GM18873 (cell line): ENCODE measurements around the gene ZNF497.
A peak's percentile ranks its signal among the peaks of the same experiment; 100 is the strongest.
"Not testable (repeated sequence)": the region's sequence is repeated elsewhere in the genome, so short reads cannot be mapped to it uniquely, and the experiment has no call there.

Experiments
- ATAC-seq: cut with Tn5 transposase; IDR thresholded peaks from one replicate; pipeline ENCODE4 v1.9.1; 2021; ENCODE audit warnings: mild to moderate bottlenecking, moderate library complexity, moderate number of reproducible peaks; ENCODE audit not compliant: unreplicated experiment, low FRiP score

ZNF497 gene

DNA sequence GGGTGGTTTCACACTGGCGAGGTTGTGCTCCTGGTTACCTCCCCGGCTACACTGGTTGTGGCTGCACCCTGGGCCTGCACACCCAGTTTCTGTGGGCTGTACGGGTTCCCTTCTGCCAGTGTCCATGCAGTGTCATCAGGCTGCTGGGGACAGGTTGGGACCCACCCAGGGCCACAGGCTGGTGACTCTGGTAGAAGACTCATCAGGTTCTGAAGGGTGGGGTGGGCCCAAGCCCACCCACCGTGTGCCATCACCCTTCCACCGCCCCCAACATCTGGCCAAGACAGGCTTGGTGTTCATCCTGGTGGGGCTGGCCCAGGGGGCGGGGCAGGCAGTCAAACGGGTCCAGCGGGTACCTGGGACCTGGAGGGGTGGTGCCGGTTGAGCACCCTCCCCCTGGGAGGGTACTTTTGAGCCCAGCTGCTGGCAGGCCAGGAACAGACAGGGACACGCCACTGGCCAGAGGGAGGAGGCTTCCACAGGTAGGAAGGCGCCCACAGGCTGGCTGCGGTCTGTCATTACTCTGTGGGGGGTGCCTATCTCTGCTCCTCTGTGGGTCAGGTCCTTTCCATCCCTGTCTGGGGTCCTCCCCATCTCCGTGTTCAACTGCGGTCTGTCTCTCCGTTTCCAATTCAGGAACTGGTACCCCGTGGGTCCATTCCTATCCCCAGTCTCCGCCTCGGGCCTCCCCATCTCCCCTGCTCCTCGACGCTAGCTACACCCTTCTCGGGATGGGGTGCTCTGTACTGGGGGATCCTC, 32.8 kb upstream of the ZNF497 start, which contains the start of gene RNF225:
RNF225 (plus strand) TSS at position 437 of the 759 bp plus-strand sequence. CDS start 434 bp downstream, outside the sequence.
- no peak for ATAC-seq

DNA sequence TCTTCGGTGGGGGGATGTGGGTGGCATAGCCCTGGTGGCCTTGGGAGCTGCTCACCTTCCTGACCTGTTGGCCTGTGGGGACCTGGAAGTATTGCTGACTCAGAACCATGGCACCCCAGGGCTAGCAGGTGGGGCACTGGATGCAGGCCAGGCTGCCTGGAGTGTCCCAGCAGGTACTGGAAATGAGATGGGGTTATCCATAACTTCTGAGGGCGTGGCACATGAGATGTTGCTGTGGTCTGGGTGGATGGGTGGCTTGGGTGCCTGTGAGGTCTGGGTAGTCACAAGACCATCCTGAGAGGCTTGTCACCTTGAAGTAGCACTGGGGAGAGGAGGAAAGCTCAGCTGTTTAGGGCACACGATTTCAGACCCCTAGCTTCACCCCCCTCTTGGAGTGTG, 32.3 kb upstream of the ZNF497 start:
- no peak for ATAC-seq

DNA sequence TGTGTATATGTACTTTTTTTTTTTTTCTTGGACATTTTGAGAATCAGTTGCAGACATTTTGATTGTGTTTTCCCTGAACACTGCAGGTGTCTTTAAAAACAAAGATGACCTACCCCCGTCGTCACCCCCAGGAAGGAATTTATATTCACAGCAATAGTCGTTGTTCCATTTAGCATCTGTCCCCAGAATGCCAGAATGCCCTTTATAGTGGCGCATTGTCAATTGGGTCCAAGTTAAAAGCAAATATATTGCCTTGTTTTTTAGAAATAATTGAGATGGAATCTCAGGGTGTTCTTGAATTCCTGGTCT, 31.1 kb upstream of the ZNF497 start:
- no peak for ATAC-seq

DNA sequence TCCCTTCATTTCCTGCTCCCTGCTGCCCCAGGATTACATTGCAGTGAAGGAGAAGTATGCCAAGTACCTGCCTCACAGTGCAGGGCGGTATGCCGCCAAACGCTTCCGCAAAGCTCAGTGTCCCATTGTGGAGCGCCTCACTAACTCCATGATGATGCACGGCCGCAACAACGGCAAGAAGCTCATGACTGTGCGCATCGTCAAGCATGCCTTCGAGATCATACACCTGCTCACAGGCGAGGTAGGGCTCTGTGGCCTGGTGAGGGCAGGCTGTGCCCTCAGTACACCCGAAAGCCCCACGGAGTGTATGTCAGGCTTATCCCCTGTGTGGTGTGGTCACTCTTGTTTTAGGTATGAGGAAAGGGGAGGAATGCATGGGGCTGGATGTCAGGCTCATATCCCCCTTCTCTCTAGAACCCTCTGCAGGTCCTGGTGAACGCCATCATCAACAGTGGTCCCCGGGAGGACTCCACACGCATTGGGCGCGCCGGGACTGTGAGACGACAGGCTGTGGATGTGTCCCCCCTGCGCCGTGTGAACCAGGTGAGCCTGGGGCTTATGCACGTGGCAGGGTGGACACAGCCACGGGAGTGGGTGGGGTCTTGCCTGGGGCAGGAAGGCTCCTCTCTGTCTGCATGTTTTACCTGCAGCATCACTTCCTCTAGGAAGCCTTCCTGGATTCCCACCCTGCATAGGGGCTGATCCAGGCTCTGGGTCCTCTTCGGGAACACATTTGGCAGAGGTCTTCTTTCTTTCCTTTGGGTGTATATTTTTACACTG, 30.6 kb upstream of the ZNF497 start:
- ATAC-seq = no peak

DNA sequence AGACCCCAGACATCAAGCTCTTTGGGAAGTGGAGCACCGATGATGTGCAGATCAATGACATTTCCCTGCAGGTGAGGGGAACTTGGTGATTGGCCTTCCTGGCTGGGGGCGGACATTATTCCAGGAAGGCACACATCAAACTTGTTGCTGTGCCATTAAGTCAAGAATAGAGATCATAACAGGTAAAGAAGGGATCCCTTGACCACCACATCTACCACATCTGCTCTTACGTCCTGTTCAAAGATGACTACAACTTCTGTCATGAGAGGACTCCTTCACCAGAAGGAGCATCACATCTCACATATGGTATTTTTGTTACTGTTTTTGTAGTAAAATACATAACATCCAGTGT, 25.6 kb upstream of the ZNF497 start:
- ATAC-seq = no peak

DNA sequence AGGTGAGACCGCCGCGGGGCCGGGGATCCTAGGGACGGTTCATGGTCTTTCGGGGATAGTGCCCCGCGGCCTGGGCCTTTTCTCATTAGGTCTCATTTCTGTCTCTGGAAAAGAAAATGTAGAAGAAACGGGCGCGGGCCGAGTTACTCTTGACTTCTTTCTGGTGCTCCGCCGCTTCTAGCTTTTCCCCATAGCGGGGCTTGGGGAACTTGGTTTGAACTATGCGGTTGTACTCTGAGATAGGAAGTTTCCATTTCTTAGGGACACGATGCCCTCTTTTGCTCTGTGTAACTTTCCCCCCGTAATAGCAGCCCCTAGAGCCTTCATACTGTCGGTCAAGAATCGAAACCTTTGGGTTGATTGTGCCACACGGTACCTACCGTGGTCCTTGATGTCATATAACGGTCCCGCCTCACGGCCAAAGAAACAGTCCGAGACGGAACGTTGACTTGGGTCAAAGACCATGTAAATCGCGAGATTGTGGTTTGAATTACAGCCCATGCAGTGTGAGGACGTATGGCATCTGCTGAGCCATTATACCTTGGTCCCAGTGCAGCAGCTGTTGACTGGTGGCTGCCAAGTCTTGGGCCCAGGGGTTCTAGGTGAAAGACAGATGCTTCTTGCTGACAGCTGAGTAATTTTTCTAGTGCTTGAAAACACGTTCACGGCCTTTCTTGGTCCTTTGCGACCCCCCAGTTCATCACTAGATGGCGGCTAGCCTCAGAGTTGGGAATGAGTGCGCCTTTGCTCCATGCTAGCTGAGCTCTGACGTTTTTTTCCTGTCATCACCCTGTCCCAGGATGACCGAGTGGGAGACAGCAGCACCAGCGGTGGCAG, 25.0 kb upstream of the ZNF497 start:
- no peak for ATAC-seq

DNA sequence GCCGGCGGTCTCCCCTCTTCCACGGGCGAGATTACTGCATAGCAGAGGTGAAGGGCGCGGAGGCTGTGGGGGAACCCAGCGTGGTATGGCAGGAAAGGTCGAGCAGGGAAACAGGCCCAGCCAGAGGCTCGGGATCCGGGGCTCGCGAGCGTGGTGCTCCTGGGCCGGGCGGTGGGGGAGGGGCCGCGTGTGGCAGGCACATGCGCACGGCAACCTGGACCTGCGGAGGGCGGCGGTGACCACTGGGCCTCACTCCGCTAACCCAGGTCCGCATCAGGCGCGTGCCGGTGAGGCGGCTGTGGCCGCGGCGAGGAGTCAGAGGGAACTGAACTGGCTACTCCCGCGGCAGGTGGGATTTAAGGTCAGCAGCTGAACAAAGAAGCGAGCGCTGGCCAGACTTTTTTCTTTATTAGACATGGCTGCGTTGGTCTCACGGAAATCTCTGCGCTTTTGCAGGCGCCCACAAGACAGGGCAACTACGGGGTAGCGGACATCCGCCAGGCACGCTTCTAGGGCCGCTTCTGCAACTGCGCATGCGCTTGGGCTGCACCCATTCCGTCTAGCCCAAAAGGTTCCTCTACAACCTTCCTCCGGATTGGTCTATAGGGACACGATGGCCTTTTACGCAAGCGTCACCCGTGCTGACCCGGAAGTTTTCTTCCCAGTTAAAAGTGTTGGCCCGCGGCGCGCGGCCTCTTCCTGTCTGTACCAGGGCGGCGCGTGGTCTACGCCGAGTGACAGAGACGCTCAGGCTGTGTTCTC, 24.2 kb upstream of the ZNF497 start, which contains the start of gene RPS5:
RPS5 (plus strand) TSS at position 694 of the 762 bp plus-strand sequence. CDS start 869 bp downstream, outside the sequence.
- ATAC-seq = peak; percentile 77

DNA sequence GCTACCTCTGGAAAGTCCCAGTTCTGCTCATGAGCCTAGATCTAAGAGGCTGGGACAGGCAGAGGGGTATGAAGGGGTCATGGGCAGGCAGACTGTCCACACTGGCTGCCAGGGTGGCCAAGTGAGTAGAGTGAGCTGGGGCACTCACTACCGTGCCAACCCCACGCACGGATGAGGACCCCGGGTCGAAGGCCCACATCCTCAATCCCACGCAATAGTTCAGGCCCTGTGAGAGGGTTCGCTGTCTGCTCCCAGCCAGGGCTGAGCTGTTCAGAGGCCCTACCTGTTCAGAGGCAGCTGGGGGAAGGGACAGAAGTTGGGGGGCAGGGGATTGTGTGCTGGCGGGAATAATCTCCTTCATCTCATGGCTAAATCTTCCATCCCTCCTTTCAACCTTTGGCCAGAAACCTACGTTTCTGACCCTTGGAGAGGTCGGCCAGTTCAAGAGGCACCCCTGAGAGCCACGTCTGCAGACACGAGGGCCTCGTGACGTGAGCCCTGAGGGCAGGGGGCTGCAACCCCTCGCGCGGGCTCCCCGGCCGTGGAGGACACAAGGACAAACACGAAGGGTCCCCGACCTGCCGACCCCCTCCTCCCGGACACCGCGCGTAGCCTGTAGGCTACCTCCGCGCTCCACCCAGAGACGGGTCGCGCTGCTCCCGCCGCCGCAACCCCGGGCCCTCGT, 23.5 kb upstream of the ZNF497 start:
- ATAC-seq = no peak

DNA sequence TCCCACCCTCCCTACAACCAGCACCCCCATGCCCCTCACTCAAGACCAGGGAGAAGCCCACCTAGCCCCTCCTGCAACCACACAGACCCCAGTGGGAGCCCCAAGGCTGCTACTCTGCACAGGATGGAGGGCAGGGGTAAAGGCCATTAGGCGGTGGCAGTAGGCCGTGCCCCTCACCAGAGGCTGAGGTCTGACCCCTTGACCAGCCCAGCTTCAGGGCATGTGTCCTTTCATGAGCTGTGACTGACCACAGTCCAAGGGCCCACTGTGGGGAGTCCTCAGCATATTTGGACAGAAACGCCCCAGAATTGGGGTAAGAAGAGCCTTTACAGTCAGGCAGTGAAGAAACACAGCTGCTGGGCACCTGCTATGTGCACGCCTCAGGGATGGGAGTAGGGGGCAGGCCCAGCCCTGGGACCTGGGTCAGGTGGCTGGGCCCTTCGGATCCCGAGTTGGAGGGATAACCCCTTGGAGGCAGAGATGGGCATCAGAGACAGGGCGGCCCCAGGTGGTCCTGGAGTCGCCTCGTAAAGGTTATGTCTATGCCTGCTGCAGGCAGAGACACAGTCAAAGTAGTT, 22.9 kb upstream of the ZNF497 start:
- no peak for ATAC-seq

DNA sequence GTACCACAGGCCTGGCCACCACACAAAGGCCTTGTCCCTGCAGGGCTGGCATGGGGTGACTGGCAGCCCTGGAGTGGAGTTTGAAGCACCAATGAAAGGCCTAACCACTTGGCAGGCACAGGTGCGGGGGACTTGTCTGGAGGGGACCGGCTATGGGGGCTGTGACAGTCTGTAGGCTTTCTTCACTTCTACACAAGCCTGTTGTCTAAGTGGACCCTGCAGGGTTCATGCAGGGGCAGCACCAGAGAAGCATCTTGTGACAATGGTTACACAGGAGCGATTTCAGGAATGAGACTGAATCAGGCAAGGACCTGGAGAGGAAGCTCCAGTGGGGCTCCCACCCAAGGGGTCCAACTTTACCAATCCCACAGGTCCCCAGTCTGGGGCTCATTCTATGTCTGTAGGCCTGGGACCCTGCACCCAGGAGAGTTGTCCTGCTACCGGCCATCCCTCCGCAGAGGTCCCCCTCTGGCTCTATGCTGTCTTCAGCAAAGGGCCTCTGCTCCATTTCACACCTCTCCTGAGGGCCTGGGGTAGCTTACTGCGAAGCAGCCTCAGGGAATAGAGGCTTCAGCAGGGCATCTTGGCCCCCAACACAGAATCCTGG, 20.5 kb upstream of the ZNF497 start:
- no peak for ATAC-seq

DNA sequence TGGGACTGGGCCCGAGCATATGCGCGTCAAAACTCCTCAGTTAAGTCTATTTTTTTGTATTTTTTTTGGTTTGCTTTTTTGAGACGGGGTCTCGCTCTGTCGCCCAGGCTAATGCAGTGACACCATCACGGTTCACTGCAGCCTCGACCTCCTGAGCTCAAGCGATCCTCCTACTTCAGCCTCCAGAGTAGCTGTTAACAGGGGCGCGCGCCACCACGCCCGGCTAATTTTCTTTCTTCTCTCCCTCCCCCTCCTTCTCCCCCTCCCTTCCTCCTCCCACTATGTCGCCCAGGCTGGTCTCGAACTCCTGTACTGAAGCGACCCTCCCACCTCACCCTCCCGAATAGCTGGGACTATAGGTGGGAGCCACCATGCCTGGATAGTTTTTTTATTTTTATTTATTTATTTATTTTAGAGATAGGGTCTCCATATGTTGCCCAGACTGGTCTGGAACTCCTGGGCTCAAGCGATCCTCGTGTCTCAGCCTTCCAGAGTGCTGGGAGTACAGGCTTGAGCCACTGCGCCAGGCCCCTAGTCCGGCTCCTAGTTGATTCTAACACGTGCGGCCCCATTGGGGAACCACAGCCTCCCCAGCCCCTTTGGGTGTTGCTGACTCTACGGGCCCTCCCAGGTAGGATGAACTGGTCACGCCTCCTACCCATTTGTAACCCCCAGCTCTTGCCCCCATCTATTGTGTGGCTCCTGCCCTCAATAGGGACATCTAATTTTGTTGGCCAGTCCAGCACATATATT, 19.1 kb upstream of the ZNF497 start:
- ATAC-seq = no peak

DNA sequence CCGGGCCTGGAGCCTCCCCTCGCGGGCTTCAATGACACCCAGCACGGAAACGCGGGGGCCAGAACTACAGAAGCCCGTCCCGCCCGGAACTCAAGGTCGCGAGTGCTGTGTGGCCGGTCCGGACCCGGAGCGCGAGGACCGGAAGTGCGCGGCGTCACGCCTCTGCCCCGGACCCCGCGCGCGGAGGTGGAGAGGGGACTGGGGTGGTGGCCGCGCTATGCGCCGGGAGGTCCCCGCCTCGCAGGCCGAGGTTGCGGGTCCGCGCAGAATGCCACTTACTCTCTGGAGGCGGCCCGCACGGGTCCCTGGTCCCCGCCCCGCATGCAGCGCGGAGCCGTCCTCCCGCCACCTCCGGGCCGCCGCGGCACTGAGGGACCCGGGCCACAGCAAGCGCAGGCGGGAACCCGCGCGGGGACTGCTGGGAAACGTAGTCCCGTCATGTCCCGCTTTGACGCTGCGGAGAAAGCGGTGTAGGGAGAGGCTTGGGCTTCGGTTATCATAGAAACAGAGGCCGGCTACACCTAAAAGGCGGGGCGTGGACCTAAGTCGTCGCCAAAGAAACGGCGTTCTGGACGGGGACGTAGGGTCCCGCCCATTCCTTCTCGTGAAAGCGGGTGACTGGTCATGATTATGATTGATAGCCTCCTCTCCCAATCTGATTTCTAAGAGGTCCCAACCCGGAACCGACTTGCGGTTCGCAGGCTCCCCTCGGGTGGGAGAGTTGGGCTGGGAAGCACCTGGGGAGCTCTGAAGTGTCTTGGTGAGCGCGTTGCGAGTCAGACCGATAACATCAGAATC, 18.3 kb upstream of the ZNF497 start, which contains the start of gene ZNF837:
ZNF837 (minus strand) TSS at position 369 of the 798 bp plus-strand sequence. CDS start 11,698 bp downstream, outside the sequence.
- ATAC-seq = peak; percentile 84

DNA sequence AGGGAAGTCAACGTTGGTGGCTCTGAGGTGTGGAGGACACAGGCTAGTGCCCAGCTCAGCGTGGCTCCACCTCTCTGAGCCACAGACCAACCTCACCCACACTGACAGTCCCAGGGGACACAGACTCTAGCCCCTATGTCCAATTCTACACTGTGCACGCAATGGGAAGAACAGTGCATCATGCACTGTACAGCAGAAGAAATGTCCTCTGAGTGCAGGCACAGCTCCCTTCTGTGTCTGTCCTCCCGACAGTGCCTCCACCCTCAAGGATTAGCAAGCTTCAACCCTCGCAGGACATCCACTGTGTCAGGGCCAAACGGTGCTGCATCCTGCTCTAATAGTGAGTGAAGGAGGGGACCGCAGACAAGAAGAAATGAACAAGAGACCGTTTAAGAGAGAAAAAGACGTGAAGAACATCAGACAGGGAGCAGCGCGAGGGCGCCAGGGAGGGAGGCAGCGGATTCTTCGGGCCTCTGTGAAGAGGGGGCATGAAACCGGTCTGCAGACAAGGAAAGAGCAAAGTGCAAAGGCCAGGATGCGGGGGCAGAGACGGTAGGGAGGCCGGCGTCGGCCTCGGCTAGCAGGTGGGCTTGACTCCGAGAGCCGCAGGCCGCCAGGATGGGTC, 17.6 kb upstream of the ZNF497 start:
- ATAC-seq = no peak

DNA sequence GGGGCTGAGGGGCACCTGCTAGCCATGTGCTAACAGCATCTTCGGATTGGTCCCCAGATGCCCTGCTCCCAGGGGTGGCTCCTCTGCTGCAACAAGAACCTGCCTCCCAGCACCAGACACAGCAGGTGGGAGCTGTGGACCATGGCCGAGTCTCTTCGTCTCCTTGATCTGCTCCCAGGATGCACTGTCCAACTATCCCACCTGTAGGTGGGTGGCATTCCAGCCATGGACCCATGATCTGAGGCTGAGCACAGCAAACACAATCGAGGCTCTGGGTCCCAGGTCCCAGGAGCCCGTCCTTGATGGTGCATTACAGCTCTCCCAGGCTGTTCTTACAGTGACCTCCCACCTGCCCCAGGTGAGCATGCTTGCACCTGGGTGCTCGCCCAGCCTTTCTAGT, 16.7 kb upstream of the ZNF497 start:
- no peak for ATAC-seq

DNA sequence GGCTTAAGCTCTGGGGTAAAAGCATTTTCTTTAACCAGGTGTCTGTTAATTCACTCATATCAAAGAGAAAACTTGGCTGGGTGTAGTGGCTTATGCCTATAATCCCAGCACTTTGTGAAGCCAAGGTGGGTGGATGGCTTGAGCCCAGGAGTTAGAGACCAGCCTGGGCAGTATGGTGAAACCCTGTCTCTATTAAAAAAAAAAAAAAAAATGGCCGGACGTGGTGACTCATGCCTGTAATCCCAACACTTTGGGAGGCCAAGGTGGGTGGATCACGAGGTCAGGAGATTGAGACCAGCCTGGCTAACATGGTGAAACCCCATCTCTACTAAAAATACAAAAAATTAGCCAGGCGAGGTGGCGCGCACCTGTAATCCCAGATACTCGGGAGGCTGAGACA, 14.2 kb upstream of the ZNF497 start:
- ATAC-seq = not testable (repeated sequence)

DNA sequence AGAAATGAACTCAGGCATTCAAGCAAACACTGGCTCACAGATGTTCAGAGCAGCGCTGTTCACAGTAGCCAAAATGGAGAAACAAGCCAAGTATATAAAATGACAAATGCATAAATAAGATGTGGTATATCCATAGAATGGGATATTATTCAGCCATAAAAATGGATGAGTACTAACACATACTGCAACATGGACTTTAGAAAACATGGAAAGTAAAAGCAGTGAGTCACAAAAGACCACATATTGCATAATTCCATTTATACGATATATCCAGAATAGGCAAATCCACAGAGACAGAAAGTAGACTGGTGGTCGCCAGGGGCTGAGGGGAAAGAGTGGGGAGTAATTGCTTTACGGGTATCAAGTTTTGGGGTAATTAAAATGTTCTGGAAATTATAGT, 11.6 kb upstream of the ZNF497 start:
- no peak for ATAC-seq
